Measurements from ENCODE around the gene CHAC2.

GRCh38 chr2:53793821-53794220, 26.2 kb downstream of the CHAC2 start:
- no peak for TF ChIP-seq CTCF (IDR thresholded peaks at IDR 0.05)
- TF ChIP-seq POLR2AphosphoS5 (IDR thresholded peaks at IDR 0.05): no peak
- no peak for TF ChIP-seq EP300 (IDR thresholded peaks at IDR 0.05)
- TF ChIP-seq POLR2A (IDR thresholded peaks at IDR 0.05): no peak
